H9 (cell line): Measurements from ENCODE around the gene TWF1. TPM values are rescaled to one million over a fixed set of nuclear protein-coding genes. Genes with fewer than 3 reads are reported as not detected.

ENCODE experiments used
- DNase-seq: peaks from one replicate; pipeline ENCODE4 v3.0.0-alpha.2; 2017
- H2AFZ ChIP-seq: one replicate; pipeline ENCODE4 v1.6.1; 2013; ENCODE audit warnings: mild to moderate bottlenecking, low read length, control low read depth, moderate library complexity
- H2AK5ac ChIP-seq: 2 replicates; pipeline ENCODE4 v1.6.1; 2013; ENCODE audit warnings: low read length, control low read depth, mixed read lengths; ENCODE audit not compliant: insufficient read length
- H2BK120ac ChIP-seq: one replicate; pipeline ENCODE4 v1.6.1; 2013; ENCODE audit warnings: low read depth, mild to moderate bottlenecking, low read length, control low read depth, inconsistent platforms; ENCODE audit not compliant: poor library complexity, severe bottlenecking
- H2BK12ac ChIP-seq: 2 replicates; pipeline ENCODE4 v1.6.1; 2013; ENCODE audit warnings: low read length, control low read depth, mixed read lengths, low read depth; ENCODE audit not compliant: insufficient read length
- H2BK15ac ChIP-seq: 2 replicates; pipeline ENCODE4 v1.6.1; 2013; ENCODE audit warnings: low read depth, low read length, control low read depth
- H2BK20ac ChIP-seq: one replicate; pipeline ENCODE4 v1.6.1; 2013; ENCODE audit warnings: low read depth, mild to moderate bottlenecking, low read length, control low read depth, inconsistent platforms; ENCODE audit not compliant: poor library complexity, severe bottlenecking
- H2BK5ac ChIP-seq: 2 replicates; pipeline ENCODE4 v1.6.1; 2013; ENCODE audit warnings: low read length, control low read depth, mixed read lengths; ENCODE audit not compliant: insufficient read length
- H3K14ac ChIP-seq: 2 replicates; pipeline ENCODE4 v1.6.1; 2013; ENCODE audit warnings: low read length, control low read depth; ENCODE audit not compliant: insufficient read depth
- H3K18ac ChIP-seq: 2 replicates; pipeline ENCODE4 v1.6.1; 2013; ENCODE audit warnings: low read depth, mild to moderate bottlenecking, mixed read lengths, low read length, control low read depth; ENCODE audit not compliant: insufficient read length
- H3K23ac ChIP-seq: 2 replicates; pipeline ENCODE4 v1.6.1; 2013; ENCODE audit warnings: low read length, control low read depth, mixed read lengths, low read depth; ENCODE audit not compliant: insufficient read length
- H3K23me2 ChIP-seq: 2 replicates; pipeline ENCODE4 v1.6.1; 2013; ENCODE audit warnings: low read depth, mild to moderate bottlenecking, mixed read lengths, low read length, control low read depth; ENCODE audit not compliant: insufficient read length, poor library complexity, severe bottlenecking
- H3K27ac ChIP-seq: 2 replicates; pipeline ENCODE4 v1.5.1; 2013; ENCODE audit warnings: low read length, control low read depth, mixed read lengths, low read depth; ENCODE audit not compliant: insufficient read length
- H3K27me3 ChIP-seq: 2 replicates; pipeline ENCODE4 v1.6.1; 2013; ENCODE audit warnings: low read length, control low read depth, inconsistent platforms; ENCODE audit not compliant: insufficient read depth
- H3K4ac ChIP-seq: 2 replicates; pipeline ENCODE4 v1.6.1; 2013; ENCODE audit warnings: low read depth, mild to moderate bottlenecking, control low read depth, inconsistent platforms, low read length, moderate library complexity
- H3K4me1 ChIP-seq: 2 replicates; pipeline ENCODE4 v1.6.1; 2013; ENCODE audit warnings: low read length, control low read depth, inconsistent platforms; ENCODE audit not compliant: insufficient read depth
- H3K4me2 ChIP-seq: 2 replicates; pipeline ENCODE4 v1.6.1; 2013; ENCODE audit warnings: low read length, control low read depth, mixed read lengths; ENCODE audit not compliant: insufficient read length, insufficient read depth
- H3K56ac ChIP-seq: 2 replicates; pipeline ENCODE4 v1.6.1; 2013; ENCODE audit warnings: low read depth, mild to moderate bottlenecking, mixed read lengths, low read length, control low read depth; ENCODE audit not compliant: insufficient read length
- H3K79me1 ChIP-seq: 2 replicates; pipeline ENCODE4 v1.6.1; 2013; ENCODE audit warnings: low read depth, mild to moderate bottlenecking, moderate library complexity, low read length, control low read depth, inconsistent platforms; ENCODE audit not compliant: insufficient read depth, poor library complexity, severe bottlenecking
- H3K79me2 ChIP-seq: 2 replicates; pipeline ENCODE4 v1.6.1; 2013; ENCODE audit warnings: low read length, control low read depth, inconsistent platforms; ENCODE audit not compliant: insufficient read depth
- H3K9ac ChIP-seq: 2 replicates; pipeline ENCODE4 v1.6.1; 2013; ENCODE audit warnings: low read length, control low read depth, mixed read lengths; ENCODE audit not compliant: insufficient read length; ENCODE audit errors: extremely low read depth
- H3K9me3 ChIP-seq: one replicate; pipeline ENCODE4 v1.6.1; 2013; ENCODE audit warnings: low read depth, low read length, inconsistent platforms; ENCODE audit not compliant: control insufficient read depth
- H3T11ph ChIP-seq: one replicate; pipeline ENCODE4 v1.6.1; 2013; ENCODE audit warnings: mild to moderate bottlenecking, low read length, control low read depth, inconsistent platforms
- H4K20me1 ChIP-seq: one replicate; pipeline ENCODE4 v1.6.1; 2013; ENCODE audit not compliant: control insufficient read depth, insufficient read length, insufficient read depth
- H4K5ac ChIP-seq: 2 replicates; pipeline ENCODE4 v1.6.1; 2013; ENCODE audit warnings: low read depth, mild to moderate bottlenecking, mixed read lengths, low read length, control low read depth; ENCODE audit not compliant: insufficient read length
- H4K8ac ChIP-seq: replicated peaks from 2 replicates; pipeline ENCODE4 v1.6.1; 2013; ENCODE audit warnings: low read length, control low read depth, mixed read lengths, low read depth; ENCODE audit not compliant: insufficient read length
- H4K91ac ChIP-seq: 2 replicates; pipeline ENCODE4 v1.6.1; 2013; ENCODE audit warnings: low read depth, mild to moderate bottlenecking, moderate library complexity, mixed read lengths, low read length, control low read depth; ENCODE audit not compliant: insufficient read length
- H3K27ac Mint-ChIP-seq, 3 experiments: 2 replicates in 2 of 3; 3 replicates in 1 of 3; pipeline ENCODE4 v1.8.0; 2020 to 2021; ENCODE audit warnings: mixed read lengths in 3 of 3, mild to moderate bottlenecking in 1 of 3, moderate library complexity in 1 of 3
- H3K27me3 Mint-ChIP-seq: 2 replicates; pipeline ENCODE4 v1.8.0; 2021; ENCODE audit warnings: low read depth, mild to moderate bottlenecking, moderate library complexity, mixed read lengths
- H3K36me3 Mint-ChIP-seq, 3 experiments: 2 replicates in 2 of 3; 3 replicates in 1 of 3; pipeline ENCODE4 v1.8.0; 2020 to 2021; ENCODE audit warnings: low read depth in 3 of 3, mixed read lengths in 3 of 3; ENCODE audit not compliant: insufficient read depth in 1 of 3
- H3K4me1 Mint-ChIP-seq, 2 experiments: 2 replicates each; pipeline ENCODE4 v1.8.0; 2020; ENCODE audit warnings: mixed read lengths in 2 of 2
- H3K4me3 Mint-ChIP-seq, 2 experiments: 2 replicates in 1 of 2; 3 replicates in 1 of 2; pipeline ENCODE4 v1.8.0; 2020 to 2021; ENCODE audit warnings: mild to moderate bottlenecking in 2 of 2, mixed read lengths in 2 of 2, moderate library complexity in 1 of 2
- H3K9me3 Mint-ChIP-seq, 2 experiments: 2 replicates in 1 of 2; 3 replicates in 1 of 2; pipeline ENCODE4 v1.8.0; 2020; ENCODE audit warnings: mild to moderate bottlenecking in 2 of 2, mixed read lengths in 2 of 2, moderate library complexity in 1 of 2
- total RNA-seq: library from RNA; stranded (reverse); gene quantifications from 2 replicates; pipeline ENCODE4 v1.2.1, GENCODE V29; 2021
- TF ChIP-seq, protein P1 (sequence below): fragments of 200-600 bp; sonication (generic); conservative IDR thresholded peaks from 3 replicates; pipeline ENCODE4 v1.8.0; 2021; ENCODE audit warnings: antibody characterized with exemption, mild to moderate bottlenecking

The TWF1 gene
- total RNA-seq, 1 experiment from 2014 or later: 22.8 TPM

DNA sequence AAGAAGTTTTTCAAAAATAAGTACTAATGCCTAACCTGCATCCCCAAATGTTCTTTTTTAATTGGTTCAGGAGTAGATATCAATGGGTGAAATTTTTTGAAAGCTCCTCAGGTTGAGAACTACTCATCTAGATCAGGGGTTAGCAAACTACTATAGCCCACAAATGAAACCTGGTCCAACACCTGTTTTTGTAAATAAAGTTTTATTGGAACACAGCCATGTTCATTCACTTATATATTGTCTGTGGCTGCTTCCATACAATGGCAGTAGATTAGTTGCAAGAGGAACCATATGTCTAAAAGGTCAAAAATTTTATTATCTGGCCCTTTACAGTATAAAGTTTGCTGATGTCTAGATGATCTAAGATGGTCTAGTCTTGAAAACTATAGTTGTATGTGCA is 61.3 kb downstream of the TWF1 start:
- no peak for DNase-seq
- Mint-ChIP-seq H3K4me1 (no peaks in the 10 kb centered on the region), H3K36me3 (peaks cover 2 to 16% (median 12%) of the 10 kb centered on the region in 3 experiments; a peak in 4 of 7 replicates), H3K27me3 (no peaks in the 10 kb centered on the region), H3K4me3 (no peak overlapping the region), H3K27ac (no peak overlapping the region), H3K9me3 (peaks cover 0 to 2% of the 10 kb centered on the region in 2 experiments; a peak in 1 of 5 replicates)
- Histone ChIP-seq H2AK5ac (no peak overlapping the region), H3K9me3 (no peaks in the 10 kb centered on the region), H2AFZ (no peak overlapping the region), H3K18ac (no peak overlapping the region), H3K14ac (no peak overlapping the region), H3K27ac (no peak overlapping the region), H3K4ac (no peak overlapping the region), H4K5ac (no peak overlapping the region), H3K27me3 (no peaks in the 10 kb centered on the region), H3K9ac (no peak overlapping the region), H4K8ac (no peak overlapping the region), H3T11ph (no peak overlapping the region), H4K91ac (no peak overlapping the region), H3K4me1 (no peaks in the 10 kb centered on the region), H4K20me1 (no peaks in the 10 kb centered on the region), H3K79me1 (no peaks in the 10 kb centered on the region), H3K56ac (no peak overlapping the region), H2BK5ac (no peak overlapping the region), H3K23me2 (no peaks in the 10 kb centered on the region), H2BK15ac (no peak overlapping the region), H2BK120ac (no peak overlapping the region), H2BK20ac (no peak overlapping the region), H3K23ac (no peak overlapping the region), H3K79me2 (no peaks in the 10 kb centered on the region), H3K4me2 (no peak overlapping the region), H2BK12ac (no peak overlapping the region)
- TF ChIP-seq, protein P1, sequence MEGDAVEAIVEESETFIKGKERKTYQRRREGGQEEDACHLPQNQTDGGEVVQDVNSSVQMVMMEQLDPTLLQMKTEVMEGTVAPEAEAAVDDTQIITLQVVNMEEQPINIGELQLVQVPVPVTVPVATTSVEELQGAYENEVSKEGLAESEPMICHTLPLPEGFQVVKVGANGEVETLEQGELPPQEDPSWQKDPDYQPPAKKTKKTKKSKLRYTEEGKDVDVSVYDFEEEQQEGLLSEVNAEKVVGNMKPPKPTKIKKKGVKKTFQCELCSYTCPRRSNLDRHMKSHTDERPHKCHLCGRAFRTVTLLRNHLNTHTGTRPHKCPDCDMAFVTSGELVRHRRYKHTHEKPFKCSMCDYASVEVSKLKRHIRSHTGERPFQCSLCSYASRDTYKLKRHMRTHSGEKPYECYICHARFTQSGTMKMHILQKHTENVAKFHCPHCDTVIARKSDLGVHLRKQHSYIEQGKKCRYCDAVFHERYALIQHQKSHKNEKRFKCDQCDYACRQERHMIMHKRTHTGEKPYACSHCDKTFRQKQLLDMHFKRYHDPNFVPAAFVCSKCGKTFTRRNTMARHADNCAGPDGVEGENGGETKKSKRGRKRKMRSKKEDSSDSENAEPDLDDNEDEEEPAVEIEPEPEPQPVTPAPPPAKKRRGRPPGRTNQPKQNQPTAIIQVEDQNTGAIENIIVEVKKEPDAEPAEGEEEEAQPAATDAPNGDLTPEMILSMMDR: no peak

Other genes with a start within 250 kb of the TWF1 start
- 14.4 and 16.0 TPM in 2 replicates for gene PUS7L, start 47.5 kb downstream of the TWF1 start, total RNA-seq
- gene IRAK4, start 47.4 kb downstream of the TWF1 start, total RNA-seq: 2.6 and 3.0 TPM in 2 replicates
- 1.3 and 1.7 TPM in 2 replicates for gene TMEM117, start 29.8 kb upstream of the TWF1 start, total RNA-seq